ENCODE measurements around the gene TBC1D22A. TPM values are rescaled to one million over a fixed set of nuclear protein-coding genes. Genes with fewer than 3 reads are reported as not detected.

TBC1D22A gene
- total RNA-seq, 4 donors from 2014 or later = 10.8 to 32.2 (median 22.3) TPM

DNA sequence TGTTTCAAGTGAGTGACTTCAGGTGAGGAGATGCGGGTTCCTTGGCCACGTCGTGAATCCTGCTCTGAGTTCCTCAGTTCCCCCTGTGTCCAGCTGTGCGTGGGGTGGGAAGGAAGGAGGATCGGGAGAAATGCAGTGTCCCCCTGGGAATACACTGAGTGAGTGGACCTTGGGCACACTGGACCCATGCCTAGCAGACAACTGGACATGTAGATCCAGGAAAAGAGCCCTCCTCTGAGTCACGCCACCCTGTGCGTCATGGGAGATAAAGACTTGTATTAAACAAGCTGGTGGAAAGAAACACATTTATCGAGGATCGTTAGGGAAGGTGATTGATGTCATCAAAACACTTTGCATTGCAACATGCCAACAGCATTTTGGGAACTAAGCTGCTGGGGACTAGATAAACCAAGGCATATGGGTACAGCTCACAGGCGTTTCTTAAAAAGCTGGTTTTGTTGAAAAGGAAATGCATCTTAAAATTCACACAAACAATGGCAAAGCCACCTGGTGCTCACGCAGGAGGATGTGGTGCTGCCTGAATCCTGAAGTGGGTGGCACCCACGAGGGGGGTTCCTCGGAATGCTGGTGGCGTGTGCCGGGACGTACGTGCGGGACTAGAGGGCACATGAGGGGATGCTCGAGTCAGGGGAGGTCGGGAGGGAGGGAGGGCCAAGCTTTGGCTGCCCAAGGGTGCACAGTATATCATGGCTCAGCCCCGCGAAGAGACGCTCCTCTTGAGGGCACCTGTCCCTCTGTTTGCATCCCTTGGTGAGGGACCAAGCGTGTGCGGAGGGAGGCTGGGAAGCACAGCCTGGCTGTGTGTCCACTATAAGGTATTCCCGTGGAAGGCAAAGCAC lies 303.5 kb downstream of the TBC1D22A start:
- TF ChIP-seq CTCF (IDR thresholded peaks at IDR 0.05; ENCODE audit: low read depth) = no peak

DNA sequence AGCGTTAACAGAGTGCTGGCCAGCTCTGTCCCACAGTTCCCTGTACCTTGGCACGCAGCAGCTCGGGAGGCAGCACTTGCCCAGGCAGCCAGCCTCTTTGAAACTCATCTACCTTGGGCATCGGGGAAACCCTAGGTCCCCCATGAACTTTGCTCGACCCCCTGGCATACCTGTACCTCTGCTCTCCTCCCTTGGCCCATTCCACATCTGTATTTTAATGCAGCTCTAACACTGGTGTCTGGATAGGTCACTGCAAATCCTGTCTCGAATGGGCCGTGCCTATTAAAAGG lies 304.1 kb downstream of the TBC1D22A start:
- no peak for TF ChIP-seq CTCF (IDR thresholded peaks at IDR 0.05; ENCODE audit: low read depth)

DNA sequence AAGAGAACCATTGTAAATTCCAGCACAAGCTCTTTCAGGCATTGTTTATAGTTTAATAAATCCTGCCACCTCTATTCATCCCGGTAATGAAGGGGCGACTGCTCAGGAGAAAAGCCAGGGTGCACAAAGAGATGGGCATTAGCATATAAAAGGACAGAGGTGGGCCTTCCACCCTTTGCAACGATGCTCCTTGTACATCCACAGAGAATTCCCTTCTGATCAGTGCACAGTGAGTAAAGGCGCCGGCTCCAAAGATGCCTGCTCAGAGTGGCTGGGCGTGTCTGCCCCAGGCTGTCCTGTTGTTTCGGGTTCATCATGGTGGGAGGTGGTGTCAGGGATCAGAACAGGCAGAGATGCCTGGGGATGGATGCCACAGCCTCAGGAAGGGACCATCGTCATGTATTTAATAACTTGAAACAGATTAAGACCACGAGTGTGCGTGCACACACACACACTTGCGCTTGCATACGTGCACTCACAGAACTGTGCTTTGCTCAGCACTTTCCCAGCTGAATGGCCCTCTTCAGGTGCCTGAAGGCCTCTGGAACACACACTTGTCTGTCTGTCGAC lies 305.0 kb downstream of the TBC1D22A start:
- no peak for TF ChIP-seq CTCF (IDR thresholded peaks at IDR 0.05; ENCODE audit: low read depth)

- no peak for TF ChIP-seq CTCF (IDR thresholded peaks at IDR 0.05; ENCODE audit: low read depth)
Observed at GRCh38 chr22:47067911-47068625, 305.6 kb downstream of the TBC1D22A start.

GRCh38 chr22:47068626-47068996 lies 306.2 kb downstream of the TBC1D22A start:
- no peak for TF ChIP-seq CTCF (IDR thresholded peaks at IDR 0.05; ENCODE audit: low read depth)

DNA sequence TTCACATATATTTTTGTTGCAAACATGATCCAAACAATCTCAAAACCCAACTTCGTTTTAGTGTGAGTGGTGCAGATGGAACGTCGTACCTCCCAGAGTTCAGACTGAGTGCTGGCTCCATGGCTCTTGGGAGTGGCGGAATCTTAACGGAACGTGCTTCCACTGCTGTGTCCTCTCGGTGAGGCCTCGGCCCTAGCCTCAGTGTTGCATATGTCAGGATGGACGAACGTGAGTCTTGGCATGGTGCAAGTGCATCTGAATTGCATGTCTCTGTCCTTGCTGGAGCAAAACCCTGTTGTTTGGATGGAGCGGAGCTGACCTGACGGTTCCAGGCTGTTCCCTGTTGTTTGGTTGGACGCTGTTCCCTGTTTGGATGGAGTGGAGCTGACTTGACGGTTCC lies 306.8 kb downstream of the TBC1D22A start:
- TF ChIP-seq CTCF (IDR thresholded peaks at IDR 0.05; ENCODE audit: low read depth) = no peak

GRCh38 chr22:47071078-47071806 lies 308.8 kb downstream of the TBC1D22A start:
- no peak for TF ChIP-seq CTCF (IDR thresholded peaks at IDR 0.05; ENCODE audit: low read depth)
